BJ (cell line): ENCODE data around the gene RINL. TPM values are rescaled to one million over a fixed set of nuclear protein-coding genes. Genes with fewer than 3 reads are reported as not detected.

Experiments
- CTCF ChIA-PET: fragments of 350-600 bp; formaldehyde crosslinking; extraction: SDS; loops from one replicate; lab custom pipeline; 2021; ENCODE audit warnings: antibody characterized with exemption, inconsistent platforms; lab: Yijun Ruan, JAX
- POLR2A ChIA-PET: fragments of 300-600 bp; sonication (Branson Sonifier 250); formaldehyde crosslinking; extraction: SDS; loops from one replicate; lab custom pipeline; 2021; ENCODE audit warnings: antibody characterized with exemption; lab: Charles Lee
- DNase-seq: peaks from one replicate; pipeline ENCODE4 v3.0.0-alpha.2; 2011; ENCODE audit warnings: low read depth
- H3K27me3 ChIP-seq: 2 replicates; pipeline ENCODE4 v1.6.0; 2011; ENCODE audit warnings: low read length; ENCODE audit not compliant: control insufficient read depth, insufficient read depth
- H3K36me3 ChIP-seq: 2 replicates; pipeline ENCODE4 v1.5.1; 2011; ENCODE audit warnings: low read length; ENCODE audit not compliant: control insufficient read depth, insufficient read depth
- H3K4me3 ChIP-seq: 2 replicates; pipeline ENCODE4 v1.5.1; 2011; ENCODE audit warnings: low read depth, mild to moderate bottlenecking, control low read depth, low read length
- polyA plus RNA-seq: library from polyadenylated mRNA; depleted of rRNA; stranded (reverse); fragments of >200 nt; gene quantifications from 2 replicates; pipeline ENCODE4 v1.2.3, GENCODE V29; 2011
- TF ChIP-seq, protein P1 (sequence below): IDR thresholded peaks from 2 replicates; pipeline ENCODE4 v1.5.1; 2011; ENCODE audit warnings: low read depth, mild to moderate bottlenecking, control low read depth, inconsistent platforms, low read length, moderate library complexity; ENCODE audit not compliant: insufficient read depth

RINL gene
- polyA plus RNA-seq, 1 experiment: 1.9 TPM

DNA sequence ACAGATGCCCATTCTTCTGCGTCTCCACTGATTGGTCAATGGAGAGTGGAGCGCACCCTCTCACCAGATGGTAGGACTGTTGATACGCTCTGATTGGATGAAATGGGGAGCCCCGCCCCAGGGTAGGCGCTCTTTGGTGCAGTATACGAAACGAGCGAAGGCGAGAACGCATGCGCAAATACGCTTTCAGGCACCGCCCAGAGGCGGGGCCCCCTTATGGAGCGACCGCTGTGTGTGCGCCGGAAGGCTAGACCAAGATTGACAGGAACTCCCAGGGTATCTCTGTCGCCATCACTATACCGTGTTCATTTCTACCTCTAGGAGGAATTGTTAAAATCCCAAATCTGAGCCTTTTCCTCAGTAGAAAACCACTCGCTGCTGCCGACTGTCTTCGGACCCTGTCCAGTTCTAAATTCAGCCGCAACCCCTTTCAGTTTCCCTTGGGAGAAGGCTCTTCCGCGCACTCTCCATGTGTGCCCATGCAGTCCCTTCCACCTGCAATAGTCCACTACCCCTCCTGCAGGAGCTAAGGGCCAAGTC is 27.6 kb downstream of the RINL start:
- CTCF ChIA-PET: interaction anchor here (1.0 to 3.2 kb wide), 3 partner anchors 12 to 80 kb away, joined by 3 to 16 read pairs (median 3); partner anchors contain the start of genes MRPS12 and SARS2
- DNase-seq: peak; percentile 100
- peak overlapping the region; percentile 90 for H3K4me3 ChIP-seq
- TF ChIP-seq, protein P1, sequence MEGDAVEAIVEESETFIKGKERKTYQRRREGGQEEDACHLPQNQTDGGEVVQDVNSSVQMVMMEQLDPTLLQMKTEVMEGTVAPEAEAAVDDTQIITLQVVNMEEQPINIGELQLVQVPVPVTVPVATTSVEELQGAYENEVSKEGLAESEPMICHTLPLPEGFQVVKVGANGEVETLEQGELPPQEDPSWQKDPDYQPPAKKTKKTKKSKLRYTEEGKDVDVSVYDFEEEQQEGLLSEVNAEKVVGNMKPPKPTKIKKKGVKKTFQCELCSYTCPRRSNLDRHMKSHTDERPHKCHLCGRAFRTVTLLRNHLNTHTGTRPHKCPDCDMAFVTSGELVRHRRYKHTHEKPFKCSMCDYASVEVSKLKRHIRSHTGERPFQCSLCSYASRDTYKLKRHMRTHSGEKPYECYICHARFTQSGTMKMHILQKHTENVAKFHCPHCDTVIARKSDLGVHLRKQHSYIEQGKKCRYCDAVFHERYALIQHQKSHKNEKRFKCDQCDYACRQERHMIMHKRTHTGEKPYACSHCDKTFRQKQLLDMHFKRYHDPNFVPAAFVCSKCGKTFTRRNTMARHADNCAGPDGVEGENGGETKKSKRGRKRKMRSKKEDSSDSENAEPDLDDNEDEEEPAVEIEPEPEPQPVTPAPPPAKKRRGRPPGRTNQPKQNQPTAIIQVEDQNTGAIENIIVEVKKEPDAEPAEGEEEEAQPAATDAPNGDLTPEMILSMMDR: peak; percentile 19
- H3K27me3 ChIP-seq: no peaks in the 10 kb centered on the region
- H3K36me3 ChIP-seq: peaks cover 14% of the 10 kb centered on the region
- POLR2A ChIA-PET: interaction anchor here (0.6 to 1.0 kb wide), 3 partner anchors 13 to 201 kb away, joined by 6 to 9 read pairs (median 9); no protein-coding TSS in a partner anchor

DNA sequence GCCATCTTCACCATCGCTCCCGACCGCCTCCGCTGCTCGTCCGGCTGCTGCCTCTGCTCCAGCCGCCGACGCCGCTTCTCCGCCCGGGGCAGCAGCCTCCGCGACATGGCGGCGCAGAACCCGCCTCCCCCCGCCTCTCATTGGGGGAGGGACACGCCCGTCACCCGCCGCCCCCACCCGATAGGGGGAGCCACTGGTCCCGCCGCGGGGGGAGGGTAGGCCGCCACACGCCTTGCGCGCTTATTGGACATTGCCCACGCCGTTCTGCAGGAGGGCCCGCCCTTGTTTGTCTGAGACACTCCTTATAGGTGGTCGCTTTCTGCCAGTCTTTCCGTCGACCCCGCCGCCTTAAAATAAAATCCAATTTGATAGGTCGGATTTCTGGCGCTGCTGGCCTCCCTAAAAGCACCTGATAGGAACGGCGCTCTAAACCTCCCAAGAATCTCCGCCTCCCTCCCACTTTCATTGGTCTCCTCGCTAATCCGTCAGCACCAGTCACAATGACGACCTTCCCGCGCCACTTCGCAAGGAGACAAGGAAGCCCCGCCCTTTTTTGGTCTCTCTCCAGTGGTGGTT is 28.1 kb downstream of the RINL start, which contains the start of gene HNRNPL:
Gene HNRNPL (minus strand): TSS at position 127 of the 576 bp plus-strand sequence. CDS start 20 bp downstream, at position 107.
- POLR2A ChIA-PET: interaction anchor here (0.6 to 1.0 kb wide), 3 partner anchors 18 to 851 kb away, joined by 3 to 8 read pairs (median 4); partner anchors contain the start of genes ECH1 and EIF3K
- H3K4me3 ChIP-seq: peak within 1 kb of the TSS; percentile 90
- no peaks in the 10 kb centered on the region for H3K27me3 ChIP-seq
- CTCF ChIA-PET: interaction anchor here (0.7 to 1.7 kb wide), 4 partner anchors 12 to 447 kb away, joined by 3 read pairs; partner anchors contain the start of gene FAM98C
- H3K36me3 ChIP-seq: peaks cover 17% of the 10 kb centered on the region
- TF ChIP-seq, protein P1: peak; percentile 69
- no peak for DNase-seq

DNA sequence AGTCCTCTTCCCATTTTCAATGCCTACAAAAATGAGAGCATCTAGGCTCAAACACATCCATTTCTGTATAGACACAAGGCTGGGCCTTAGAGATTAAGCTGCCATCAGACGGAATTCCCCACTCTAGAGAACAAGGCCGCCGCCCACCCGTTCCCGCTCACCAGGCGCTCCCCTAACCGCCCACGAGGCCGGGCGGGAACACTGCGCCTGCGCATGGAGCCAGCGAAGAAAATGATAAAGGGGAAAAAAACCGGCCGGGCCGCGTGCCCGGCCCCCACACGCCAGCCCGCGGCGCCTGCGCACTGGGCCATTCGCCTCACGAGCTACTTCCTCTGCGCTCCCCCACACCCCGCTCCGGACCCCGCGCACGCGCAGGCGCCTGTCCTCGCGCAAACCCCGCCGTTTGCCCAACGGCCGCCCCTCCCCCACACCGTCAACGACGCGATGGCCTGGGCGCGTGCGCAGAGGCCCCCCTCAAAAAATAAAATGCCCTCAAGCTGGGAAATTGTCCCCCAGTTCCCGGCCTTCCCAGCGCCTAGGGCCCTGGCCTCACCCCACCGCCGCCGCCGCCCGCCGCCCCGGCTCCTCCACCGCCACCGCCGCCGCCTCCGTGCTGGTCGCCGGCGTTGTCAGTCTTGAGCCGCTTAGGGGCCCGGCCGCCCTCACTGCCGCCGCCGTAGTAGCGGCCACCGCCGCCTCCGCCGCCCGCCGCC is 28.8 kb downstream of the RINL start:
- ChIA-PET POLR2A (interaction anchor here (0.6 to 1.0 kb wide), 6 partner anchors 10 to 850 kb away, joined by 3 to 8 read pairs (median 3); partner anchors contain the start of genes ECH1 and EIF3K), CTCF (interaction anchor here (0.7 to 1.7 kb wide), 6 partner anchors 12 to 446 kb away, joined by 3 read pairs; partner anchors contain the start of gene FAM98C)

DNA sequence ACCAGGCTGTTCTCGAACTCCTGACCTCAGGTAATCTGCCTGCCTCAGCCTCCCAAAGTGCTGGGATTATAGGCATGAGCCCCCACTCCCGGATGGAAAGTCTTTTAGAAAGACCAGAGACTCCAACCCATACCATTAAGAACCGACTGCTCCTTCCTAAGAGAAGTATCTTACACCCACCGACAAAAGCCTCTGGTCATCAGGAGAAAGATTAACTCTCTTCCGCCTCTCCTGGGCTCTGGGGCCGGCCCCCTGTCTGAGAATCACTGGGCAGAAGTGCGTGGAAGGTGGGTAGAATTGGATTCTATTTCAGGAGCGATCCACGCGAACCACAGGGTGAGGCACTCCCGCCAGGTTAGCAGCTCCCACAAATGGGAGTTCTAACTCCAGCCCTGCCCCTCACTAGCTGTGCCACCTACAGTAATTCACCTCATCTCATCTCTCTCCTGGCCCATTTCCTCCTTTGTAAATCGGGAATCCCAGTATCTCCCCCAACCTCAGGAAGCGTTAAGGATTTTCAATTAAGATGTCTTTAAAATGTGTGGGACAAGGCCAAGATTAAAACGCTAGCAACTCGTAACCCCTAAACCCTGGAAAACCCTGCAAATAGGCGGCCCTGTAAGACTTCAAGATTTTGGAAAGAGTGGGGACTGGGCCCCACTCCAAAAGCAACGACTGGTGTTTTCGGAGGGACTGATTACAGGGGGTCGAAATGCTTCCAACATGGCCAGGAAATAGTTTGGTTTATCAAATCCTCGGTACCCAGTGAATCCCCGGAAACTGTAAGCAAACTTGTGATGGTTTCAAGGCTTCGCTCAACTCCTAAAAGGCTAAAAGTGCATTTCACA is 29.6 kb downstream of the RINL start:
- DNase-seq: no peak
- H3K36me3 ChIP-seq: peaks cover 27% of the 10 kb centered on the region
- TF ChIP-seq, protein P1: no peak
- POLR2A ChIA-PET: interaction anchor here (0.7 to 1.0 kb wide), 4 partner anchors 9 to 84 kb away, joined by 3 to 8 read pairs (median 3); partner anchors contain the start of gene ECH1
- peak overlapping the region; percentile 56 for H3K4me3 ChIP-seq
- CTCF ChIA-PET: interaction anchor here (0.7 to 1.7 kb wide), 5 partner anchors 11 to 39 kb away, joined by 3 to 6 read pairs (median 3); no protein-coding TSS in a partner anchor
- H3K27me3 ChIP-seq: no peaks in the 10 kb centered on the region

More for the DNA sequence above, 28.8 kb downstream of the RINL start:
- peaks cover 20% of the 10 kb centered on the region for H3K36me3 ChIP-seq
- H3K27me3 ChIP-seq: no peaks in the 10 kb centered on the region
- peak overlapping the region; percentile 56 for H3K4me3 ChIP-seq
- TF ChIP-seq, protein P1: no peak
- DNase-seq: peak; percentile 67
